GM18861 (cell line): ENCODE measurements around the gene ATP2A3.

Experiments
- ATAC-seq: cut with Tn5 transposase; IDR thresholded peaks from one replicate; pipeline ENCODE4 v1.9.1; 2021; ENCODE audit not compliant: unreplicated experiment

Gene ATP2A3

DNA sequence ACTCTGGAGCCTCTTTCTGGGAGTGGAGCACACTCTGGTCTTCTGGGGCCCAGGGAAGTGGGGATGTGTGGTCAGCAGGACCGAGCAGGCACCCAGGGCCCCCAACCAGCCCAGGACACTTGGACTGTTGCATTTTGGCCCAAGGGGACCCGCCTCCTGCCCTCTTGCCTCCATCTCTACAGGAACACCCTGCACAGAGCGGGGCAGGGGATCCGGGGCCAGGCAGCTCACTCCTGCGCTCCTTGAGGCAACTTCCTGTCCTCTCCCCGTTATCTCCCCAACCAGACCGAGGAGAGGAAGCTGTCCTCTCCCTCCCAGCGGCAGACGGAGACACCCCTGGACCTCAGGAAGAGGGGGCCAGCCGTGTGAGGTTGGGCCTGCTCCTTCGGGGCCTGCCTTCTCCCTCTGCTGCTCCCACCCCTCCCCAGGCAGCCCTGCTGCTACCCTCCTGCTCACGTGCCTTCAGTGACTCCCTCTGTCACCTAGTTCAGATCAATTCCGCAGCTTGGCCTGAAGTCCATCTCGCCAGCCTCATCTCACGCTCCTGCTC is 10.0 kb upstream of the ATP2A3 start:
- ATAC-seq = no peak

DNA sequence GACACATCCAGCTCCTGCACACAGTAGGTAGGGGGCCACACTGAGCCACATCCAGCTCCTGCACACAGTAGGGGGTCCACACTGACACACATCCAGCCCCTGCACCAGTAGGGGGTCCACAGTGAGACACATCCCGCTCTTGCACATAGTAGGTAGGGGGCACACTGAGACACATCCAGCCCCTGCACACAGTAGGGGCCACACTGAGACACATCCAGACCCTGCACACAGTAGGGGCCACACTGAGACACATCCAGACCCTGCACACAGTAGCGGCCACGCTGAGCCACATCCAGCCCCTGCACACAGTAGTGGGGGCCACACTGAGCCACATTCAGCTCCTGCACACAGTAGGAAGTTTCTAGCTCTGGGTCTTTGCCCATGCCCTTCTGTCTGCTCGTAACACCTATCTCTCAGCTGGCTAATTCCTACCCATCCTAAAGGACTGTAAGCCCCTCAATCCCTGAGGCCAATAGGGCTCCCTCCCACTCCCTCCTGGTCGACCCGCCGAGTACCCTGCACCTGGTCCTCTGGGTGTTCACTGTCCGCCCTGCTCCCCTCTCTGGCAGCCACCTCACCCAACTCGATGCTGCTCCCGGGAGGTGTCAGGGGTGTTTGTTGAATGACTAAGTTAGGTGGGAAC is 9.4 kb upstream of the ATP2A3 start:
- ATAC-seq = no peak

DNA sequence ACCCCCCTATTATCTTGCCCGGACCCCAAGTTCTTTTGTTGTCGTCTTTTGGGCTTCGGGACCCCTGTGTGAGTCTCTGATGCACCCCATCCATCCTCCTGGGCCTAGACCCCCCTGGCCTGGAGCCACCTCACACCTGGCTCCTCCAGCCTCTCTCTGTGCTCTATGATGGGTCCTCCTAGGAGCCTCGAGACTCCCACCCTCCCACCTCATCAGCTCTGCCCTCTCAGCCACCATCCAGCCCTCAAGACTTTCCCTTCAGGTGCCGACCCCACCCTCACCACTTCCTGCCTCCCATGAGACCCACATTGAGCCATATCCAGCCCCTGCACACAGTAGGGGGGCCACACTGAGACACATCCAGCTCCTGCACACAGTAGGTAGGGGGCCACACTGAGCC is 8.7 kb upstream of the ATP2A3 start:
- ATAC-seq = no peak

DNA sequence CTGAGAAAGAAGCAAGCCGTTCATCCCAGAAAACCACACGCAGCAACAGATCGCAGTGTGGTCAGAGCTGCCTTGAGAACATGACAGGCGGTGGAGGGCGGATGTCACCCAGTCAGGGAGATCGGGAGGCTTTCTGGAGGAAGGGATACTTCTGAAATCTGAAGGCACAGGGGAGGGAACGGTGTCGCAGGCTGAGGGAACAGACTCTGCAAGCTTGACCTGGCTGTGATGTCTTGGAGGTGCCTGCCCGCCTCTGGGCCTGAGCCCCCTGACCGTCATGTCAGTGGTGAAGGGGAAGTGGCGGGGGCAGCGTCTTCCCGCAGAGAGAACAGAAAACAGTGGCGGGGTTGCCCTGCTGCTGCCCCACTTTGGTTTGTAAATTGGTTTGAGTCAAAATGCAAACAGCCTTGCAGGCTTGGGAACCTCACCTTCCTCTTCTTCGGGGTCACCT is 8.1 kb upstream of the ATP2A3 start:
- no peak for ATAC-seq

DNA sequence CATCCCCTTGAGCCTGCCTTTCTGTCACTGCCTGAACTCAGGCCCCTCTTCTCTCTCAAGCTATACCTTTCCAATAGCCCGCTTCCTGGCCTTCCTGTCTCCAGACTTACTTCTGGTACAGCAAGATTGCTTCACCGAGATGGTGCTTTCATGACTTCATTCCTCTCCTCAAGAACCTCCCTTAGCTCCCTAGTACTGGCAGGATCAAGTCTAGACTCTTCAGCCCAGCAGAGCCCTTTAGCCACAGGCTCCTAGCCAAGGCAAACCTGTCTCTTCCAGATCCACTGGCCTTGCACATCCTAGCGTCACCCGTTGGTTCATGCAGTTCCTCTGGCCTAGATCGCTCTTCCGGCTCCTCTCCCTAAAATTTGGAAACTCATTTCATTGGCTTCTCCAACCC is 6.4 kb upstream of the ATP2A3 start:
- ATAC-seq = no peak

DNA sequence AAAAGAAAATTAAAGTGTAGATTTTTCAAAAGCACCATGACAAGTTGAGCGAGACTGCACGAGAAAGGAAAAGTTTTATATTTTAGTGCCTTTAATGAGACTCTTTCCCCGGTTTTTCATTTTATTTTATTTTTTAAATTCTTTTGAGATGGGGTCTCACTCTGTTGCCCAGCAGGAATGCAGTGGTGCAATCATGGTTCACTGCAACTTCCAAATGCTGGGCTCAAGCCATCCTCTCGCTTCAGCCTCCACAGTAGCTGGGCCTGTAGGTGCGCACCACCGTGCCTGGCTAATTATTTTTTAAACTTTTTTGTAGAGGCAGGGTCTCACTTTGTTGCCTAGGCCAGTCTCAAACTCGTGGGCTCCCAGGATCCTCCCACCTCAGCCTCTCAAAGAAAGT is 5.7 kb upstream of the ATP2A3 start:
- no peak for ATAC-seq

DNA sequence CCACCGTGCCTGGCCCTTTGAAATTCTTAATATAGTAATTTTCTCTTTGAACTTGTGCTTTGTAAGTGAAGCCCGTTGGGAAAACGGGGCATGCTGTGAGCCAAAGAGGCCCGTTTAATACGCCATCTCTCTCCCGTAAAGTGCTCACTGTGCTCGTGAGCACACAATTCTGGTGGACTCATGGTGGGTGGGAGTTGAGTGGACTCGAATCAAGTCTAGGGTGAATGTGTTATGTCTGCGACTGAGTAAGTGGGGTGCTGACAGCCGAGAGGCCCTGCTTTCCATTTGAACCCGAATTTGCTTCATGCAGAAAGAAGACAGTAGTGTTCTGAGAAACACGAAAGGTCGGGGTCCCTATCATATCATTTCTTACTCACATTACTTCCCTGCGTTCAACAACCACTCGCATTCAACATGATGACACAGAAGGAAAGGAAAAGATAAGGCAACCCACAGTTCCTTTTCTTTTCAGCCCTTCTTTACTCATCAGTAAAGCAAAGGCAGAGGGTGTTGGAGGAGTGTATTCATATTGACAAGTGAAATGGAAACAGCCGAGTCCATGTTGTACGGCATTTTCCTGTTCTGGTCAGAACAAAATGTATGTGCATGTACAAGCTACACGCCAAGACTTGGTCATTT is 4.8 kb upstream of the ATP2A3 start:
- no peak for ATAC-seq

DNA sequence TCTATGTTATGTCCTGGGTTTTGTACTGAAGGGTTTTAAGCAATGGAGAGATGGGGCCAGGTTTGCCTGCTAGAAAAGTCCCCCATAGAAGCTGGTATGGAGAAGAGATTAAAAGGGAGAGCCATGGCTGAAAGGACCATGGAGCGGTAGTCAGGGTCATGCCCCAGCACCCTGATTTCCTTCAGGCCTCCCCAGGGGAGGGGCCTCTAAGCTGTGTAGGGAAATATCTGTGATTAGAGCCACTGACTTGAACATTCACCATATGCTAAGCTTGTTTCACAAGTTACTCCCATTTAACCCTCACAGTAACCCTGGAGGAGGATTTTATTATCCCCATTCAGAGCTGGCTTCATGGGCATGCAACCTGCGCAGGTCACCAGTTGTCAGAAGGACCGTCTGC is 3.8 kb upstream of the ATP2A3 start:
- no peak for ATAC-seq

DNA sequence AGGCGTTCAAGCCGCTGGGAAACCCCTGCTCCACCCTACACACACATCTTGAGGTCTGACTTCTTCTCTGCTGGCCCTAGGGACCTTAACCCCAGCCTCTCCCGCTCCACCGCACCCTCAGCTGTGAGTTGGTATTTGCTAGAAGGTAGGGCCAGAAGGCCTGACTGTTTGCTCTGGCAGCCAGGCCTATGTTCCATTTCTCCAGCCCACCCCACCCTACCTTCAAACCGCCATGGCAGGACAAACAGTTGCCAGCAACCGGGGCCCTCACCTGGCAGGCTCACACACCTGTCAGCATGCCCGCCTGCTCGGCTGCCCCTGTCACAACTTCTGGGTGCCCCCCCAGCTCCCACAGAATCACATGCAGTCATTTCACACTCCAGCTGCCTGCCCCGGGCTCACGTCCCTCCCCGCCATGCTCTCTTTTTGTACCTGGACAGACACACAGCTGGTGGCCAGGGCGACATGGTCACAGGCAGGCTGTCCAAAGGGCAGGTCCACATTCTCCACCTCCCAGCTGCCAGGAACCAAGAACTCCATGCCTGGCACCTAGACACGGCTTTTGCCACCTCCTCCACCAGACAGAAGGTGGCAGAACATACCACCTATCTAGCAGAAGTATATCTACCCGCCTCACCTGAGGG is 2.6 kb upstream of the ATP2A3 start:
- no peak for ATAC-seq

DNA sequence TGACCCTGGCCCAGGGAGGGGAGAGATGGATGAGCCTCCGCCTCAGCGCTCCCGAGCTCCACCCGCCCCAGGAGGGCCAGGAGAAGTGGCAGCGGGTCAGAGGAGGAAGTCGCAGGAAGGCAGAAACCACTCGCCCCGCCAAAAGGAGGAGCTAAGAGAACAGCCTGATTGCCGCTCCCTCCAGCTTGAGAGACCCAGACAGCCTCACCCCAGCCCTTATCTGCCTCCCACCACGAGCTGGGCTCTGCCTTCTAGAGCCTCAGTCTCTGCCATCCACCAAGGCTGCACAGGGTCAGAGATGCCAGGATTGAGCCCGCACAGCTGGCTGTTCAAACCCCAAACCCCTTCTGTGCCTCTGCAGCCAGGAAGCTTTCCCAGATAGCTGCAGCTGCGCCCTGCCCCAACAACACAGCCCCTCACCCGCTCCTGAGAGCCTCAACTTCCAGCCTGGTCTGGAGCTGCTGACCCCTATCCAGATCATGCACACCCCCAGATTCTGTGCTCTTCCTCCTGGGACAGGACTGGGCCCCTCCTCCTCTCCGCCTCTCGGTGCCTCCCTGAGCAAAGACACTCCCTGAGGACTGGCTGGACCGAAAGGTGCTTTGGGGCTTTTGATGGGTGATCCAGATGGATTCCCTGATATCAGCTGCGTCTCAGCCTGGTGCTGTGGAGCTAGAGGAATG is 1.0 kb upstream of the ATP2A3 start:
- ATAC-seq = no peak

DNA sequence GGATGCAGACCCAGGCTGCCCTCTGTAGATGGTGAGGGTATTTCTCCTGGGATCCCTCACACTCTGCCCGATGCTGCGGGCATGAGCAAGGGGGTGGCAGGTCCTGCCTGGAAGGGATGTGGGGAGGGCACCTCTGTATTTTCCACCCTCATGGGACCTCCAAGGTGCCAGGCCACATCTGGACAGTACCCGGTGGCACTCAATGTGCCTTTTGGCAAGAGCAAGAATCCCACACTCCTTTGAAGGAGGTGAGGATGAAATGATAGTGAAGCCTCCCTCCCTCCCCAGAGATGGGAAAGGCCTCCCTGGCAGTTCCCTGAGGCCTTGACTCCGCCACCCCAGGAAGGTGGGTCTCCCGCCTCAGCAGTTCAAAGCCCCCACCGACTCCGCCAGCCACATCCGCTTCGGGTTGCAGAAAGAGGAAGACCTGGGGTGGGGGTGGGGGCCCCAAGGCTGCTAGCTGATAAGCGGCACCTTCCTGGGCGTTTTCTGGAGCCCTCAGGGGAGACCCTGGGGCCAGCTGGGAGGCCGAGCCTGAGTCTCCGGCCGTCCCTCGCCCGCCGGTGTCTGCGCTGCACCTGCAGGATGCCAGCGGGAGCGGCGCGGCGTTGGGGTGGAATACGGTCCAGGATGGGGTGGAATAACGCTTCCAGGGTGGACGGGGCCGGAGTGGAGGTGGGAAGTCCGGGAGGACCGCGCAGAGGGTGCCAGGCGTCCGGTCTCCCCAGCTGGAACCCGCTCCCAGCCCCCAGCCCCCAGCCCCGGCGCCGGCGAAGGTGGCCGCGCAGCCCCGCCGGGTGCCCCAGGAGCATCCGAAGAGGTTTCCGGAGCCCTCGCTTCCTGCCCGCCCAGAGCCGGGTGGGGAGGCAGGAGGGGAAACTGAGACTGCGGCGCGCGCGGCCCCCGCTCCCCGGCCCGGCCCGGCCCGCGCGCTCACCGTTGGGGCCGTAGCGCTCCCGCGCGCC is 718 bp downstream of the ATP2A3 start:
- ATAC-seq = no peak

DNA sequence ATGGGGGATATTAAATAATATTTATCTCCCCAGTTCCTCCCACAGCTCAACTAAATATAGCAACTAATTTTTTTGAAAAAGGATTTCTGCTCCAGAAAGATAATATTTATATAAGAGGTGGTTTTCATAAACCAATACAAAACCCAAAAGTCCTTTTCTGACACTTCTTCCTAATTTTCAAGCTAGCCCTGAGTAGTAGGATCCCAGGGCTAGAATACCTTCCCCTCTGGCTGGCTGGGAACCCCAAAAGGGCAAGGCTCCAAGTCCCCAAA is 1.3 kb downstream of the ATP2A3 start:
- ATAC-seq = no peak

DNA sequence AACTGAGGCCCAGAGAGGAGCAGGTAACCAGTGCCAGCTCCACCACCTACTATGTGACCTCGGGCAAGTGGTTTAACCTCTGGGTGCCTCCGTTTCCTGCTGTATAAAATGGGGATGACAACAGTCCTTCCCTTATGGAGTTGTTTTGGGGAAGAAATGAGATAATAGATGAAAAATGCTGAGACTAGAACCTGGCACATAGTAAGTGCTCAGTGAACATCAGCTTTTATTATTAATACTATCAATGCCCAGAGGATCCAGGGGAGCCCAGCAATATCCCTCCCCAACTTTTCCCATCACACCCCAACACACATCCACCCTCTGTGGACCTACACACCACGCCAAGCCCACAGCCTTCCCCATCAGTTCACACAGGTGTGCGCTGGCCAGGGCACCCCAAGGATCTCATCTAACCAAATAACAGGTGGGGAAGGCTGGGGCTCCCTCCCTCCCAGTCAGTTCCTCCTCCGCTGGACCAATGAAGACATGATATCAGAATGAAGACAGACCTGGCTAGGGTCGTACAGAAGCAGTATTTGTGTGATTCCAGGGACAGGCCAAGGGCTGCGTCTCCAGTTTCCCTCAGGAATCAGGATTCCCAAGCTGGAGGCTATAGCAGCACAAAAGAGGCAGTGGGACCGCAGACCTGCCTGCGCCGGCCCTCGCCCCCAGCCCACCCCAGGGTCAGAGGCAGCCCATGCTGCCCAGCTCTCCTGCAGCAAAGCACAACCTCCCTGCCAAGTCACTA is 1.8 kb downstream of the ATP2A3 start:
- ATAC-seq = no peak

DNA sequence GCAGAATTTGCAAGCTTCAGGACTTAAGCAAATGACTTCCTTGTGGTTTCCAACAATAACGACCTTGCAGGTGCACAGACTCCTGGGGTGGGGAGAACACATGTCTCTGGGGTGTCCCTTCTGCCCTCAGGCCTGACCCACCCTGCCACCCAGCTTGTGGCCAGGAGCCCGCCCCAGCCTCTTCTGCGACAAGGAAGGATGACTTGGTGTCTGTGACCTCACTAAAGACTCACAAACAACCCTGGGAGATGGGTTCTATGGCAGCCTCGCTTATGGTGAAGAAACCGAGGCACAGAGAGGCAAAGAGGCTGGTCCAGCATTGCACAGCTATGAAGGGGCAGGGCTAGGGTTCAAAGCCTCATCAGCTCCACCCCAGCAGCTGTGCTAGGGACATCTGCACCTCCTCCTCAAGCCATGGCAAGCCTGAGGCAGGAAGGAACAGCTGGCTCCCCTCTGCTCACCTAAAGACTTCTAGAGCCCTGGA is 2.6 kb downstream of the ATP2A3 start:
- no peak for ATAC-seq

DNA sequence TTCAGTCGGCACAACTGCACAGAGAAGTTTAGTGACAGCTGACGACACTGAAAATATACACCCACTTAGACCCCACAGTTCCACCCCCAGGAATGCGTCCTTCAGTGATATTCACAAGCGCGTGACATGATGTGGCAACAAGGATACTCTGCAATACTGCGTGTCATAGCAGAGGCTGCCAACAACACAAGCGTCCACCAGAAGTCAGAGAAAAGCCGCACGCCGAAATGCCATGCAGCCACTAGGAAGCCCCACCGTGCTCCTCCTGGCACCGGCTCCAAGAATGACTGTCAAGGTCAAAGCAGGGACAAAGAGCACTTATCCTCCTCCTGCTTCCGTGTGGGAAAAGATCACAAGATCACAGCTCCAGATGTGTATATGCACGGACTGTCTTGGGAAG is 3.5 kb downstream of the ATP2A3 start:
- no peak for ATAC-seq

DNA sequence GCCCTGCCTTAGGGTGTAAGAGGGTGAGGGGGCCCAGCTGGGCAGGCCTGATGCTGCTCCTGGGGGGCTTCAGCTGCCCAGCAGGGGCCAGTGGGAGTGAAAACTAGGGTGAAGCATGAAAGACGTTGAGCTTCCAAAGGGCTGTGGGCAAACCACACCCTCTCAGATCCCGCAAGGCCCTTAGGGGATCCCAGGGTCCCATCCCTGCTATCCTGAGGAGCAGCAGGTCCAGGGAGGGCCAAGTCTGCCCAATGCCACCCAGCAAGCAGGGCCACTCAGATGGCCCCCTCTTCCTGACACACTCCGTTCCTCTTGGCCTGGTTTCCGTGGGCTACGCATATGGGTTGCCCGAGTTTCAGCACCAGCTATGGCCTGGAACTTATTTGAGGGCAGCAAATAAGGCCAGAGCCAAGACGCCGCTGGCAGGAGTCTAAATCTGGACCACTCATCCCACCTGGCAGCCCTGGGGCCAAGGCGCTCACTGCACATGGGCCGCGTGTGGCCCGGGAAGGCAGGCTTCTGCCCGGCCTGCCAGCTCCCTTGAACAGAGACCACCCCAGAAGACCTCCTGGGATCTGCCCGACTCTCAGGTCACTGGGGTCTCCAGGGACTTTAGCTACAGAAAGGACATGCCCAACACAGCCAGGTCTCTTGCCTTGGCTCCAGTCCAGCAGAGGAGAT is 4.2 kb downstream of the ATP2A3 start:
- no peak for ATAC-seq

DNA sequence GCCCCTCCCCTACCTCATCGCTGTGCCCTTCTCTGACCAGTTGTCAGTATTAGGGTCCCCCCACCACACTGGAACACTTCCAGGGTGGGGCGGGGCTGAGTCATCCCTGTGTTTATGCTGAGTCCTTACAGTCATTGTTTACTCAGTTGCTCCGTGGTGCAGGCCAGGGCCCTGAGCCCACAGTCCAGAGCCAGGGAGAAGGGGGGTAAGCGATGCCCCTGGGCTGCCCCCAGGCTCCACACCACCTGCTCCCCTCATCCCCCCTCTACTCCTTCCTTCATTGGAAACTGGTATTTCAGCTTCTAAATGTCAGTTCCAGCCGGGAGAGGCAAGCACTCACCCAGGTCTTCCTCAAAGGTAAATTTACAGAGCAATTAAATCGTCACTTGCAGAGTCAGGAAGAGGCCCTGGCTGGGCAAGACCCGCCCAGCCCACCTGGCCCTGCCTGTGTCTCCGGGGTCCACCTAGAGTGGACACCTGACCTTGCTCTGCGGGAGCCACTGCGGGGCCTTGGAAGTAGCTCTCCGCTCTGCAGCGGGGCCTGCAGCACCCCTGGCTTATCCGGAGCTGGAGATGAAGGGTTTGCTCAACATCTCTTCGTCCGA is 4.8 kb downstream of the ATP2A3 start:
- ATAC-seq = no peak

DNA sequence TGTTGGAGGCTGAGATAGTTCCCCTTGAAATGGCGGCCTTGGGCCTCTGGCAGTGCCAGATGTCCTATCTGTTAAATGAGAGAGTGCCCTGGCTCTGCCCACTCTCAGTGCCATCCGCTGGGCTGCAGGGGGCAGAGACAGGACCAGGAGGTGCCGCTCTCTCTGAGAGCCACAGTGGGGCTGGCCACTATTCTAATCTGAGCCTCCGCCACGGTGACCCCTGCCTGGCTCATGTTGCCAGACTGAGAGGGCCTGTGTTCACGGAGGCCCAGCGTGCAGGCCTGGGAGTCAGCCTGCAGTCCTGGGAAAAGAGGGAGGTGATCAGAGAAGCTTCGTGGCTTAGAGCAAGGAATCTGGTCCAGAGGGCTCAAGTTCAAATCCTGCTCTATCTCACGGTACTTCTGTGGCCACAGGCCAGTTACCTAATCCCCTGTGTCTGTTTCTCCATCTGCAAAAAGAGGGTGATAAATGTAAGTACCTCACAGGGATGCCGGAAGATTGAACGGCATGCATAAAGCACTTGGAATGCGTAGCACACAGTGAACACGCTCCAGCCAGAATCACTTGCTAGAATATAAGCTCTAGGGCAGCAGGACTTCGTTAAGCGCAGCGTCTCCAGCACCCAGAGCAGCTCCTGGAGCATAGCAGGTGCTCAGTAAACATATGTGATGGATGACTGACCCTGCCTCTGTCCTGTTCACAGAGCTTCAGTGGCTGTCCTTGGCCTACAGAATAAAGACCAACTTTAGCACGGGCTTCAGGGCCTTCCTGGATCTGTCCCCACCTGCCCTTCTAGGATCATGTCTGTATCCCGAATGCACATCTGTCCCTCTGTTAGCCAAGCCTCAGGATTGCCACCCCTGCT is 6.3 kb downstream of the ATP2A3 start:
- ATAC-seq = no peak
